ENCODE measurements around the gene TNFRSF18. TPM values are rescaled to one million over a fixed set of nuclear protein-coding genes. Genes with fewer than 3 reads are reported as not detected.

Gene TNFRSF18
- total RNA-seq, 1 donor from 2014 or later, result not detected

DNA sequence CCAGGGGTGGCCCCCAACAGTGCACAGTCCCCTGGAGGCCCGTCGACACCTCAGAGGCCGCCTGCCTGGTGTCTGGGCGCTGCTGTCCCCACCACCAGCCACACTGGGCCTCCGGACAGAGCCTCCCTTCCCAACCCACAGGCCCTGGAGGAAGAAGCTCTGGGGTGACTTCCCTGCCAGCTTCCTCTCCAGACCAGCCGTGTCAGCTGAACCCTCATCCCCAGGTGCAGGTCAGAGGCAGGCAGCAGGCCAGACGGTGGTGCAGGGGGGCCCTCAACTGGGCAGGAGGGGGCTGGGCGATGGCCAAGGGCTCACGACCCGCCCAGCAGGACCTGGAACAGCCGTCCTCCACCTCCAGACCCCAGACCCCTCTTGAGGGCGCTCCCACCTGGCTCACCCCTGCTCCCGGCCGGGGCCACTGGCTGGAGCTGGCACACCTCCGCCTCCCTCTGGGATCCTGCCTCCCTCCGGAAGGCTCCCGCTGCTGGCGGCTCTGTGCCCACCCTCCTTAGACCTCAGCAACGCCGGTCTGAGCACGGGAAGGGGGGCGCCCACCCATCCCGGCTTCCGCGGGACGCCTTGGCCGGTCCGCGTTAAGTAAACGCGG, 520 bp downstream of the TNFRSF18 start:
- H3K4me3 Mint-ChIP-seq (ENCODE audit: unreplicated experiment), result no peak overlapping the region
- peak; percentile 16 for DNase-seq (ENCODE audit: low spot score)
- H3K36me3 Mint-ChIP-seq (ENCODE audit: low read depth, unreplicated experiment), result no peaks in the 10 kb centered on the region
- peaks cover 2% of the 10 kb centered on the region for H3K27me3 Mint-ChIP-seq (ENCODE audit: unreplicated experiment)
- TF ChIP-seq, protein P1, sequence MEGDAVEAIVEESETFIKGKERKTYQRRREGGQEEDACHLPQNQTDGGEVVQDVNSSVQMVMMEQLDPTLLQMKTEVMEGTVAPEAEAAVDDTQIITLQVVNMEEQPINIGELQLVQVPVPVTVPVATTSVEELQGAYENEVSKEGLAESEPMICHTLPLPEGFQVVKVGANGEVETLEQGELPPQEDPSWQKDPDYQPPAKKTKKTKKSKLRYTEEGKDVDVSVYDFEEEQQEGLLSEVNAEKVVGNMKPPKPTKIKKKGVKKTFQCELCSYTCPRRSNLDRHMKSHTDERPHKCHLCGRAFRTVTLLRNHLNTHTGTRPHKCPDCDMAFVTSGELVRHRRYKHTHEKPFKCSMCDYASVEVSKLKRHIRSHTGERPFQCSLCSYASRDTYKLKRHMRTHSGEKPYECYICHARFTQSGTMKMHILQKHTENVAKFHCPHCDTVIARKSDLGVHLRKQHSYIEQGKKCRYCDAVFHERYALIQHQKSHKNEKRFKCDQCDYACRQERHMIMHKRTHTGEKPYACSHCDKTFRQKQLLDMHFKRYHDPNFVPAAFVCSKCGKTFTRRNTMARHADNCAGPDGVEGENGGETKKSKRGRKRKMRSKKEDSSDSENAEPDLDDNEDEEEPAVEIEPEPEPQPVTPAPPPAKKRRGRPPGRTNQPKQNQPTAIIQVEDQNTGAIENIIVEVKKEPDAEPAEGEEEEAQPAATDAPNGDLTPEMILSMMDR (IDR thresholded peaks at IDR 0.05; ENCODE audit: unreplicated experiment), result no peak
- no peaks in the 10 kb centered on the region for H3K4me1 Mint-ChIP-seq (ENCODE audit: unreplicated experiment)
- H3K9me3 Mint-ChIP-seq (ENCODE audit: unreplicated experiment), result no peaks in the 10 kb centered on the region
- no peak overlapping the region for H3K27ac Mint-ChIP-seq (ENCODE audit: unreplicated experiment)

DNA sequence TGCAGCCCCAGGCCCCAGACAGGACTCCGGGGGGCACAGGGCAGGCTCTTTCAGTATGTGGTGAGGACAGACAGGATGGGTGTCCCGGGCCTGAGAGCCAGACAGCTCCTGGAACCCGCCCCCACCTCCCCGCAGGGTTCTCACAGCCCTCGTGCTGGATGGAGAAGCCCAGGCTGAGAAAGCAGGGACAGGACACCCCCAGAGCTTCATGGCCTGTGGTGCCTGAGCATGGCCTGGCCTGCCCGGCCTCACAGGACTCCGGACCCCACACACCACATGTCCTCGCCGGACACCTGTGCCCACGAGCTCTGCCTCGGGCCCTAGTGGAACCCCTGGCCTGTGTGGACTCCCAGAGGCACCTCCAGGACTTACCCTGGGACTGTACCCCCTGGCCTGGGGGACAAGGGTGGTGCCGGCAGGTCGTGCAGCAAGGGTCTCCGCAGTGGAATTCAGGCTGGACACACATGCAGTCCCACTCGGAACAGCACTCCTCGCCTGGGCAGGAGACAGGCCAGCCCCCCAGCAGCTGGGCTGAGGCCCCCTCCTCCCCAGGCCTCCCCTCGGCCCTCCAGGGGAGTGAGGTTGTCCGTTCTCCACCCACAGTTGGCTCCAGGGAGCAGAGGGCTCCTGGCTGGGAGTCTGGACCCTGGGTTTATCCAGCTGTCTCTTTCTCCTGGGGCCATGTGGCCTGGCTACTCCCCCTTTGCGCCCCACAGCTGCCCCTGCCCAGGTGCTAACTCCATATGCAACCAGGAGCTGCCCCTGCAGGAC, 1.2 kb downstream of the TNFRSF18 start:
- no peaks in the 10 kb centered on the region for H3K36me3 Mint-ChIP-seq (ENCODE audit: low read depth, unreplicated experiment)
- H3K27ac Mint-ChIP-seq (ENCODE audit: unreplicated experiment), result no peak overlapping the region
- H3K27me3 Mint-ChIP-seq (ENCODE audit: unreplicated experiment), result peaks cover 2% of the 10 kb centered on the region
- H3K4me3 Mint-ChIP-seq (ENCODE audit: unreplicated experiment), result no peak overlapping the region
- no peaks in the 10 kb centered on the region for H3K4me1 Mint-ChIP-seq (ENCODE audit: unreplicated experiment)
- TF ChIP-seq, protein P1 (IDR thresholded peaks at IDR 0.05; ENCODE audit: unreplicated experiment), result no peak
- no peaks in the 10 kb centered on the region for H3K9me3 Mint-ChIP-seq (ENCODE audit: unreplicated experiment)
- DNase-seq (ENCODE audit: low spot score), result peak; percentile 7

DNA sequence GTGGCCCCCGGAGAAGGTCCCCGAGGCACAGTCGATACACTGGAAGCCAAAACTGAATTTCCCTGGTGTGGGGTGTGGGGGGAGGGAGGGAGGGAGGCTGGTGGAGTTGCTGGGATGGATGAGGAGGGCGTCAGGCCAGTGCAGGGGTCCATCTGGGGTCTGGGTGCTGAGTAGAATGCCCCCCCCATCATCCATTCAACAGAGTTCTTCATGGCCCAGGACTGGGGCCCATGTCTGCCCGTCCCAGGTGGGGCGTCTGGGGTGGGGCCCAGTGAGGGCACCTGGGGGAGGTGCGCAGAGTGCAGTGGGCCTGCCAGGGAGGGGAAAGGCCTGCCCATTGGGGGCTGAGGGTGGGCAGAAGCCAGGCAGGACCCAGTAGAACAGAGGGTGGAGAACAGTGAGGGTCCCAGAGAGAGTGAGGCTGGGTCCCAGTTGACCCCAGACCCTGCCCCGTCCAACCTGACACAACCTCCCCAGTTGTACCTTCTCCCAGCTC, 1.9 kb downstream of the TNFRSF18 start:
- no peaks in the 10 kb centered on the region for H3K4me1 Mint-ChIP-seq (ENCODE audit: unreplicated experiment)
- no peak overlapping the region for H3K4me3 Mint-ChIP-seq (ENCODE audit: unreplicated experiment)
- no peaks in the 10 kb centered on the region for H3K27me3 Mint-ChIP-seq (ENCODE audit: unreplicated experiment)
- peak; percentile 2 for DNase-seq (ENCODE audit: low spot score)
- H3K36me3 Mint-ChIP-seq (ENCODE audit: low read depth, unreplicated experiment), result no peaks in the 10 kb centered on the region
- TF ChIP-seq, protein P1 (IDR thresholded peaks at IDR 0.05; ENCODE audit: unreplicated experiment), result no peak
- H3K27ac Mint-ChIP-seq (ENCODE audit: unreplicated experiment), result no peak overlapping the region
- no peaks in the 10 kb centered on the region for H3K9me3 Mint-ChIP-seq (ENCODE audit: unreplicated experiment)

DNA sequence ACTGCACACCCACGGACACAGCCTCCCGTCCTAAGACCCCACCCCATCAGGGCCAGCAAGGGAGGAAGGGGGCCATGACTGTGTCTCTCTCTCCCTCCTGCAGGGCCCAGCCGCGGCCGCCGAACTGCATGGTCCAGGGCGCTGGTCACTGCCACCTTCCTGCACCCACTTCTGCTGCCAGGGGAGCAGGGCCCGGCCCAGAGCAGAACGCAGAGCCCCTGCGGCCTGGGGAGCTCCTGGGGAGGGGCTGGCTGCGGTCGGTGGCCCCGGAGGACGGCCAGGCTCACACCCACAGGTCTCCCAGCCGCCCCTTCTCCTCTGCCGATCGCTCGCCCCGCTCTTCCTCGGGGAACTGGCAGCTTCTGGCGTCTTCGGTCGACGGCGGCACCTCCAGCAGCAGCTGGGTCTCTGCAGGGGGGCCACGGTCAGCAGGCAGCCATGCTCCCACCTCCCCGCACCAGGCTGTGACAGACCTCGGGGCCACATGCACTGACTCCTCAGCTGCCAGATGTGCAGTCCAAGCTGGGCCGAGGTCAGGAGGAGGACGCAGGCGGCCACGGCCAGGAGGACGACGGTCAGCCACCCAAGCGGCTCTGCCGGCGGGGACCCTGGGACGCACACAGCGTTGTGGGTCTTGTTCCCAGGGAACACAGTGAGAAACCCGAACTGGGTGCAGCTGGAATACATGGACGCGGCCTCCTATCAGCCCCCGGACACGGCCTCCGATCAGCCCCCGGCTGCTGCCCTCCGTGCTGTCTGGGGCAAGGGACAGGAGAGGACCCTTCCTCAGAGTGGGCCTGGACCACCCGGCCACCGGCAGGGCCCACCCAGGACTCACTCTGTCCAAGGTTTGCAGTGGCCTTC, 2.6 kb downstream of the TNFRSF18 start:
- Mint-ChIP-seq H3K27me3 (ENCODE audit: unreplicated experiment) (no peaks in the 10 kb centered on the region), H3K4me1 (ENCODE audit: unreplicated experiment) (no peaks in the 10 kb centered on the region), H3K27ac (ENCODE audit: unreplicated experiment) (no peak overlapping the region), H3K9me3 (ENCODE audit: unreplicated experiment) (no peaks in the 10 kb centered on the region), H3K36me3 (ENCODE audit: low read depth, unreplicated experiment) (no peaks in the 10 kb centered on the region), H3K4me3 (ENCODE audit: unreplicated experiment) (no peak overlapping the region)
- peak; percentile 9 for DNase-seq (ENCODE audit: low spot score)
- TF ChIP-seq, protein P1 (IDR thresholded peaks at IDR 0.05; ENCODE audit: unreplicated experiment), result no peak

Measured in endothelial cell (in vitro differentiated cells).